H1 (cell line): ENCODE data around the gene TMEM255B. TPM values are rescaled to one million over a fixed set of nuclear protein-coding genes. Genes with fewer than 3 reads are reported as not detected.

Experiments used
- CBX5 ChIP-seq: fragments of 300-800, 300-1000 bp; sonication (generic); IDR thresholded peaks from 2 replicates; pipeline ENCODE4 v1.7.1; 2016; ENCODE audit warnings: antibody characterized with exemption, low read length, low read depth
- CBX8 ChIP-seq: fragments of 300-800, 300-1000 bp; sonication (generic); IDR thresholded peaks from 2 replicates; pipeline ENCODE4 v1.7.1; 2016; ENCODE audit warnings: low read depth, low read length, borderline replicate concordance
- KDM1A ChIP-seq: fragments of 200-600, 300-600 bp; sonication (generic); IDR thresholded peaks from 2 replicates; pipeline ENCODE4 v1.7.1; 2016; ENCODE audit warnings: mild to moderate bottlenecking, low read length, borderline replicate concordance
- KDM5A ChIP-seq: fragments of 200-600 bp; IDR thresholded peaks from 2 replicates; pipeline ENCODE4 v1.7.1; 2012; ENCODE audit warnings: mild to moderate bottlenecking, low read length, inconsistent platforms, mixed read lengths
- RFX5 ChIP-seq: IDR thresholded peaks from 2 replicates; pipeline ENCODE4 v1.6.1; 2011; ENCODE audit warnings: low read depth, low read length, improper control_type of control experiment, borderline replicate concordance
- SIN3A ChIP-seq, 2 experiments: IDR thresholded peaks in 1 of 2; conservative IDR thresholded peaks in 1 of 2; 2 replicates each; pipeline ENCODE4 v1.6.1; 2011 to 2012; ENCODE audit warnings: low read length in 2 of 2, improper control_type of control experiment in 1 of 2, low read depth in 1 of 2, mild to moderate bottlenecking in 1 of 2
- SIX5 ChIP-seq: IDR thresholded peaks from 2 replicates; pipeline ENCODE4 v1.6.1; 2011; ENCODE audit warnings: mild to moderate bottlenecking, low read depth, low read length
- ZNF274 ChIP-seq: IDR thresholded peaks from 2 replicates; pipeline ENCODE4 v1.7.0; 2012; ENCODE audit warnings: low read length, borderline replicate concordance; ENCODE audit errors: extremely low read depth
- polyA plus RNA-seq, 7 experiments: library from polyadenylated mRNA; depleted of rRNA in 3 of 7; stranded (reverse) in 5 of 7; unstranded in 2 of 7; fragments of >200 nt in 5 of 7; fragments of 200-250 nt in 2 of 7; gene quantifications; 1 replicate in 5 of 7; 2 replicates in 1 of 7; 4 replicates in 1 of 7; pipeline versions ENCODE4 v1.2.1 to v1.2.3, GENCODE V29; 2011 to 2013; ENCODE audit warnings: missing spikeins in 2 of 7, mixed read lengths in 2 of 7
- total RNA-seq: library from RNA; stranded (reverse); fragmentation: NEBNext Ultra II Directional; extraction: Animal tissue kit (Norgen Biotek cat#: 25700); gene quantifications from 2 replicates; pipeline ENCODE4 v1.2.1, GENCODE V29; 2021

TMEM255B gene
- total and polyA plus RNA-seq, 2 of the 8 experiments (the other 6 are each of a cell fraction or from before 2014, with no cell fraction given) = 3.4 to 4.4 TPM

GRCh38 chr13:113846636-113847318 lies 87.8 kb downstream of the TMEM255B start (continued):
- TF ChIP-seq SIN3A (conservative IDR thresholded peaks at IDR 0.05 in 1 of 2, IDR thresholded peaks at IDR 0.05 in 1 of 2; ENCODE audit: low read depth in 1 of 2, low read length in 2 of 2) (no peak), KDM5A (no peak), SIX5 (no peak), CBX5 (no peak), CBX8 (no peak), ZNF274 (no peak), KDM1A (no peak), RFX5 (no peak)
